ENCODE measurements around the gene ETV4. TPM values are rescaled to one million over a fixed set of nuclear protein-coding genes. Genes with fewer than 3 reads are reported as not detected.

Gene ETV4
- polyA plus RNA-seq, 3 donors = 0.16 to 2.2 (median 0.91) TPM

Other genes starting within 250 kb of the ETV4 start
- 10 to 100 TPM in 2 of 3 donors, 1 to 10 TPM in 1; 7.2 to 58.1 (median 15.1) TPM for gene ARL4D, start 147.3 kb downstream of the ETV4 start, polyA plus RNA-seq
- 10 to 100 TPM; 12.9 to 18.2 (median 16.7) TPM for gene DHX8, start 62.4 kb downstream of the ETV4 start, polyA plus RNA-seq
- 10 to 100 TPM in 2 of 3 donors, 1 to 10 TPM in 1; 1.7 to 30.4 (median 27.6) TPM for gene MEOX1, start 115.6 kb upstream of the ETV4 start, polyA plus RNA-seq
- not detected for gene SOST, start 212.5 kb upstream of the ETV4 start, polyA plus RNA-seq
- gene DUSP3, start 232.6 kb upstream of the ETV4 start, polyA plus RNA-seq = 10 to 100 TPM; 25.2 to 52.0 (median 36.2) TPM
- not detected for gene CFAP97D1, start 234.1 kb upstream of the ETV4 start, polyA plus RNA-seq